HEK293 (cell line): Measurements from ENCODE around the gene OR10AD1.
"Not testable (repeated sequence)": the region's sequence is repeated elsewhere in the genome, so short reads cannot be mapped to it uniquely, and the experiment has no call there.

Experiments used
- RBAK ChIP-seq: fragments of 450-650 bp; formaldehyde crosslinking; IDR thresholded peaks from 2 replicates; pipeline ENCODE4 v1.5.1; 2016; ENCODE audit warnings: missing biosample characterization, missing genetic modification characterization
- SETDB1 ChIP-seq: IDR thresholded peaks from one replicate; pipeline ENCODE4 v1.6.1; 2017; ENCODE audit warnings: mild to moderate bottlenecking, low read length, moderate library complexity, mixed read lengths; ENCODE audit not compliant: insufficient read length
- SP2 ChIP-seq: fragments of 450-650 bp; formaldehyde crosslinking; IDR thresholded peaks from 2 replicates; pipeline ENCODE4 v1.5.1; 2016; ENCODE audit warnings: missing biosample characterization, missing genetic modification characterization
- YY1 ChIP-seq: fragments of 450-650 bp; formaldehyde crosslinking; IDR thresholded peaks from 2 replicates; pipeline ENCODE4 v1.5.1; 2018; ENCODE audit warnings: missing biosample characterization, missing genetic modification characterization
- ZBTB7A ChIP-seq: fragments of 450-650 bp; formaldehyde crosslinking; IDR thresholded peaks from 2 replicates; pipeline ENCODE4 v1.5.1; 2016; ENCODE audit warnings: low read depth, missing biosample characterization, missing genetic modification characterization
- ZFP3 ChIP-seq: fragments of 450-650 bp; formaldehyde crosslinking; IDR thresholded peaks from 2 replicates; pipeline ENCODE4 v1.5.1; 2016; ENCODE audit warnings: low read depth, missing biosample characterization, missing genetic modification characterization
- ZNF10 ChIP-seq: fragments of 450-650 bp; formaldehyde crosslinking; IDR thresholded peaks from 2 replicates; pipeline ENCODE4 v1.5.1; 2017; ENCODE audit warnings: missing biosample characterization, missing genetic modification characterization
- ZNF214 ChIP-seq: fragments of 450-650 bp; formaldehyde crosslinking; IDR thresholded peaks from 2 replicates; pipeline ENCODE4 v1.5.1; 2017; ENCODE audit warnings: missing biosample characterization, mild to moderate bottlenecking, missing genetic modification characterization, borderline replicate concordance
- ZNF621 ChIP-seq: fragments of 450-650 bp; formaldehyde crosslinking; IDR thresholded peaks from 2 replicates; pipeline ENCODE4 v1.5.1; 2017; ENCODE audit warnings: missing biosample characterization, missing genetic modification characterization
- ZNF777 ChIP-seq: fragments of 450-650 bp; formaldehyde crosslinking; IDR thresholded peaks from 2 replicates; pipeline ENCODE4 v1.5.1; 2017; ENCODE audit warnings: missing biosample characterization, missing genetic modification characterization, borderline replicate concordance
- ZNF830 ChIP-seq: fragments of 450-650 bp; IDR thresholded peaks from 2 replicates; pipeline ENCODE4 v1.5.0; 2018; ENCODE audit warnings: missing biosample characterization, missing genetic modification characterization, low read depth, mild to moderate bottlenecking, moderate library complexity
- TF ChIP-seq, protein P1 (sequence below): fragments of 450-650 bp; formaldehyde crosslinking; IDR thresholded peaks from 2 replicates; pipeline ENCODE4 v1.5.1; 2016; ENCODE audit warnings: missing biosample characterization, missing genetic modification characterization
- TF ChIP-seq, protein P2 (sequence below): fragments of 450-650 bp; formaldehyde crosslinking; IDR thresholded peaks from 2 replicates; pipeline ENCODE4 v1.5.1; 2016; ENCODE audit warnings: missing biosample characterization, missing genetic modification characterization, low read depth
- TF ChIP-seq, protein P3 (sequence below): fragments of 450-650 bp; formaldehyde crosslinking; IDR thresholded peaks from 2 replicates; pipeline ENCODE4 v1.5.1; 2016; ENCODE audit warnings: missing biosample characterization, missing genetic modification characterization

DNA sequence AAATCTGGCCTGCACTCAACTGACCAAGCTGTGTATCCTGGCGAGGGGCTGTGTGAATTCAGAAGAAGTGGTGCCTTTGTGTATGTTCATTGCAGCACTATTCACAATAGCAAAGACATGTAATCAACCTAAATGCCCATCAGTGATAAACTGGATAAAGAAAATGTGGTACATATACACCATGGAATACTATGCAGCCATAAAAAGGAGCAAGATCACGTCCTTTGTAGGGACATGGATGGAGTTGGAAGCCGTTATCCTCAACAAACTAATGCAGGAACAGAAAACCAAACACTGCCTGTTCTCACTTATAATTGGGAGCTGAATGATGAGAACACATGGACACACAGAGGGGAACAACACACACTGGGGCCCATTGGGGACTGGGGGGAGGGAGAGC is 21.4 kb upstream of the OR10AD1 start:
- TF ChIP-seq, protein P1, sequence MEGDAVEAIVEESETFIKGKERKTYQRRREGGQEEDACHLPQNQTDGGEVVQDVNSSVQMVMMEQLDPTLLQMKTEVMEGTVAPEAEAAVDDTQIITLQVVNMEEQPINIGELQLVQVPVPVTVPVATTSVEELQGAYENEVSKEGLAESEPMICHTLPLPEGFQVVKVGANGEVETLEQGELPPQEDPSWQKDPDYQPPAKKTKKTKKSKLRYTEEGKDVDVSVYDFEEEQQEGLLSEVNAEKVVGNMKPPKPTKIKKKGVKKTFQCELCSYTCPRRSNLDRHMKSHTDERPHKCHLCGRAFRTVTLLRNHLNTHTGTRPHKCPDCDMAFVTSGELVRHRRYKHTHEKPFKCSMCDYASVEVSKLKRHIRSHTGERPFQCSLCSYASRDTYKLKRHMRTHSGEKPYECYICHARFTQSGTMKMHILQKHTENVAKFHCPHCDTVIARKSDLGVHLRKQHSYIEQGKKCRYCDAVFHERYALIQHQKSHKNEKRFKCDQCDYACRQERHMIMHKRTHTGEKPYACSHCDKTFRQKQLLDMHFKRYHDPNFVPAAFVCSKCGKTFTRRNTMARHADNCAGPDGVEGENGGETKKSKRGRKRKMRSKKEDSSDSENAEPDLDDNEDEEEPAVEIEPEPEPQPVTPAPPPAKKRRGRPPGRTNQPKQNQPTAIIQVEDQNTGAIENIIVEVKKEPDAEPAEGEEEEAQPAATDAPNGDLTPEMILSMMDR (tag by site-specific recombination) = not testable (repeated sequence)
- TF ChIP-seq ZNF214 (tag by site-specific recombination); SETDB1; YY1; RBAK (tag by site-specific recombination); ZBTB7A; ZNF10; ZNF830; ZNF777 (tag by site-specific recombination); ZNF621; ZFP3; SP2 (tag by site-specific recombination): not testable (repeated sequence)
- TF ChIP-seq, protein P2, sequence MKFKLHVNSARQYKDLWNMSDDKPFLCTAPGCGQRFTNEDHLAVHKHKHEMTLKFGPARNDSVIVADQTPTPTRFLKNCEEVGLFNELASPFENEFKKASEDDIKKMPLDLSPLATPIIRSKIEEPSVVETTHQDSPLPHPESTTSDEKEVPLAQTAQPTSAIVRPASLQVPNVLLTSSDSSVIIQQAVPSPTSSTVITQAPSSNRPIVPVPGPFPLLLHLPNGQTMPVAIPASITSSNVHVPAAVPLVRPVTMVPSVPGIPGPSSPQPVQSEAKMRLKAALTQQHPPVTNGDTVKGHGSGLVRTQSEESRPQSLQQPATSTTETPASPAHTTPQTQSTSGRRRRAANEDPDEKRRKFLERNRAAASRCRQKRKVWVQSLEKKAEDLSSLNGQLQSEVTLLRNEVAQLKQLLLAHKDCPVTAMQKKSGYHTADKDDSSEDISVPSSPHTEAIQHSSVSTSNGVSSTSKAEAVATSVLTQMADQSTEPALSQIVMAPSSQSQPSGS (tag by site-specific recombination) = not testable (repeated sequence)
- TF ChIP-seq, protein P3, sequence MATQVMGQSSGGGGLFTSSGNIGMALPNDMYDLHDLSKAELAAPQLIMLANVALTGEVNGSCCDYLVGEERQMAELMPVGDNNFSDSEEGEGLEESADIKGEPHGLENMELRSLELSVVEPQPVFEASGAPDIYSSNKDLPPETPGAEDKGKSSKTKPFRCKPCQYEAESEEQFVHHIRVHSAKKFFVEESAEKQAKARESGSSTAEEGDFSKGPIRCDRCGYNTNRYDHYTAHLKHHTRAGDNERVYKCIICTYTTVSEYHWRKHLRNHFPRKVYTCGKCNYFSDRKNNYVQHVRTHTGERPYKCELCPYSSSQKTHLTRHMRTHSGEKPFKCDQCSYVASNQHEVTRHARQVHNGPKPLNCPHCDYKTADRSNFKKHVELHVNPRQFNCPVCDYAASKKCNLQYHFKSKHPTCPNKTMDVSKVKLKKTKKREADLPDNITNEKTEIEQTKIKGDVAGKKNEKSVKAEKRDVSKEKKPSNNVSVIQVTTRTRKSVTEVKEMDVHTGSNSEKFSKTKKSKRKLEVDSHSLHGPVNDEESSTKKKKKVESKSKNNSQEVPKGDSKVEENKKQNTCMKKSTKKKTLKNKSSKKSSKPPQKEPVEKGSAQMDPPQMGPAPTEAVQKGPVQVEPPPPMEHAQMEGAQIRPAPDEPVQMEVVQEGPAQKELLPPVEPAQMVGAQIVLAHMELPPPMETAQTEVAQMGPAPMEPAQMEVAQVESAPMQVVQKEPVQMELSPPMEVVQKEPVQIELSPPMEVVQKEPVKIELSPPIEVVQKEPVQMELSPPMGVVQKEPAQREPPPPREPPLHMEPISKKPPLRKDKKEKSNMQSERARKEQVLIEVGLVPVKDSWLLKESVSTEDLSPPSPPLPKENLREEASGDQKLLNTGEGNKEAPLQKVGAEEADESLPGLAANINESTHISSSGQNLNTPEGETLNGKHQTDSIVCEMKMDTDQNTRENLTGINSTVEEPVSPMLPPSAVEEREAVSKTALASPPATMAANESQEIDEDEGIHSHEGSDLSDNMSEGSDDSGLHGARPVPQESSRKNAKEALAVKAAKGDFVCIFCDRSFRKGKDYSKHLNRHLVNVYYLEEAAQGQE = not testable (repeated sequence)
